Breast epithelium (tissue), 4 donors: ENCODE measurements around the gene PTPRF. TPM values are rescaled to one million over a fixed set of nuclear protein-coding genes. Genes with fewer than 3 reads are reported as not detected.
"Not testable (repeated sequence)": the region's sequence is repeated elsewhere in the genome, so short reads cannot be mapped to it uniquely, and the experiment has no call there.

ENCODE experiments used
- DNase-seq, 2 donors: peaks; one replicate each; pipeline ENCODE4 v3.0.0-alpha.2; 2019; ENCODE audit warnings: low spot score in 2 of 2
- H3K27ac ChIP-seq, 2 donors: fragments of 200-600 bp; sonication (generic) in 1 of 2; one replicate each; pipeline ENCODE4 v1.5.1; 2016 to 2019; ENCODE audit warnings: mild to moderate bottlenecking in 1 of 2
- H3K27me3 ChIP-seq, 2 donors: fragments of 200-600 bp; sonication (generic) in 1 of 2; one replicate each; pipeline versions ENCODE4 v1.5.1 to v1.6.0; 2017 to 2019; ENCODE audit warnings: control low read depth in 1 of 2, mild to moderate bottlenecking in 1 of 2
- H3K36me3 ChIP-seq: fragments of 200-600 bp; one replicate; pipeline ENCODE4 v1.5.1; 2019
- H3K4me1 ChIP-seq, 2 donors: fragments of 200-600 bp; sonication (generic); one replicate each; pipeline ENCODE4 v1.5.1; 2016 to 2019; ENCODE audit warnings: control low read depth in 1 of 2
- H3K4me3 ChIP-seq, 3 donors: fragments of 200-600 bp; sonication (generic); 1 replicate in 2 of 3; 2 replicates in 1 of 3; pipeline ENCODE4 v1.5.1; 2016 to 2019; ENCODE audit warnings: mild to moderate bottlenecking in 3 of 3, moderate library complexity in 2 of 3
- H3K9me3 ChIP-seq, 2 donors: fragments of 200-600 bp; sonication (generic) in 1 of 2; one replicate each; pipeline ENCODE4 v1.5.1; 2016 to 2019; ENCODE audit warnings: control low read depth in 1 of 2
- CTCF ChIP-seq, 3 donors: fragments of 450-650 bp; IDR thresholded peaks; one replicate each; pipeline ENCODE4 v1.5.1; 2016 to 2017; ENCODE audit warnings: antibody characterized with exemption in 3 of 3, mild to moderate bottlenecking in 3 of 3, moderate library complexity in 3 of 3
- POLR2A ChIP-seq: fragments of 450-650 bp; IDR thresholded peaks from one replicate; pipeline ENCODE4 v1.6.1; 2016; ENCODE audit warnings: antibody characterized with exemption, mild to moderate bottlenecking, moderate library complexity
- POLR2AphosphoS5 ChIP-seq, 3 donors: sonication (generic); formaldehyde crosslinking; IDR thresholded peaks; one replicate each; pipeline ENCODE4 v1.6.1; 2017; ENCODE audit warnings: antibody characterized with exemption in 3 of 3
- intact Hi-C: fragments of 100-400 bp; cut with DNase I; formaldehyde crosslinking; loops from one replicate; pipeline ENCODE4 v1.15.1; 2023; ENCODE audit warnings: low total_unique reads
- total RNA-seq, 3 donors: library from RNA; depleted of rRNA; stranded (reverse); fragments of >200 nt; gene quantifications; one replicate each; pipeline ENCODE4 v1.1.0, GENCODE V29; 2016

PTPRF gene
- total RNA-seq, 3 donors from 2014 or later: 109 to 149 (median 116) TPM

DNA sequence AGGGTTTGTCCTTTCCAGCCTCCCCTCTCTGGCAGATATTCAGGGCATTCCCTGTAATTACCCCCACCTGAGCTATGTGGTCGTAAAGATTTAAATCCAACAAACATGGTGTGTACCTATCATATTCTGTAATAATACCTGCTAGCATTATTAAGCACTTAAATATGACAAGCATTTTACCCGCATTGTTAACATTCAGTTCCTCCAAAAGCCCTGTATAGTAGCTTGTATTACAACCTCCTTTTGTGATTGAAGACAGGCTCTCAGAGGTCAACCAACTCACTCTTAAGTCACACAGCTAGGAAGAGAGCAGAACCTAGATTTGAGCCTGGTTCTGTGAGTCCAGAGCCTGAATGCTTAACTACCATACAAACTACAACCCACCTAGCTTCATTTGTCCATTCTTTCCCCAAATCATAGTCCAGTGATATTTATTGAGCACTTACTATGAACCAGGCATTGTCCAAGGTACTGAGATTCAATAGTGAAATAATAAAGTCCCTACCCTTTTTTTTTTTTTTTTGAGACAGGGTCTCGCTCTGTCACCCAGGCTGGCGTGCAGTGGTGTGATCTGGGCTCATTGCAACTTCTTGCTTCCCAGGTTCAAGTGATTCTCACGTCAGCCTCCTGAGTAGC lies 105.4 kb downstream of the PTPRF start:
- no peak for DNase-seq
- no peaks in the 10 kb centered on the region for H3K36me3 ChIP-seq
- no peak for TF ChIP-seq CTCF (IDR thresholded peaks at IDR 0.05)
- no peak for TF ChIP-seq POLR2AphosphoS5 (IDR thresholded peaks at IDR 0.05)
- TF ChIP-seq POLR2A: no peak
- no peaks in the 10 kb centered on the region for H3K27me3 ChIP-seq
- H3K9me3 ChIP-seq: no peaks in the 10 kb centered on the region
- H3K4me1 ChIP-seq: no peaks in the 10 kb centered on the region
- H3K27ac ChIP-seq: no peak overlapping the region
- no peak overlapping the region for H3K4me3 ChIP-seq
- intact Hi-C loops: no loop called here

DNA sequence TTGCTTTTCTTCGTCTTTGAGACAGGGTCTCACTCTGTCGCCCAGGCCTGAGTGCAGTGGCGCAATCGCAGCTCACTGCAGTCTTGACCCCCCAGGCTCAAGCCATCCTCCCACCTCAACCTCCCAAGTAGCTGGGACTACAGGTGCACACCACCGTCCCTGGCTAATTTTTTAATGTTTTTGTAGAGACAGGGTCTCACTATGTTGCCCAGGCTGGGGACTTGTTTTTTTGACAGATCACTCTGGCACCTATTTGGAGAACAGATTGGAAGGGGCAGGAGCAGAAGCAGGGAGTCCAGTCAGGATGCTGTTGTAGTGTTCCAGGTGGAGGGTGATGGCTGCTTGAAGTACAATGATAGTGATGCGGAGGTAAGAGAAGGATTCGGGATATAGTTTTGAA lies 106.6 kb downstream of the PTPRF start:
- TF ChIP-seq POLR2AphosphoS5 (IDR thresholded peaks at IDR 0.05) (no peak), POLR2A (no peak), CTCF (IDR thresholded peaks at IDR 0.05) (no peak)
- H3K27me3 ChIP-seq: no peaks in the 10 kb centered on the region
- no peaks in the 10 kb centered on the region for H3K9me3 ChIP-seq

GRCh38 chr1:43638381-43638780 lies 107.7 kb downstream of the PTPRF start:
- H3K27me3 ChIP-seq, H3K4me3 ChIP-seq, H3K36me3 ChIP-seq, H3K27ac ChIP-seq, H3K4me1 ChIP-seq, H3K9me3 ChIP-seq, DNase-seq, intact Hi-C loops: not testable (repeated sequence)

More for the DNA sequence above, 106.6 kb downstream of the PTPRF start:
- Histone ChIP-seq H3K4me1 (no peaks in the 10 kb centered on the region), H3K36me3 (no peaks in the 10 kb centered on the region), H3K4me3 (no peak overlapping the region), H3K27ac (no peak overlapping the region)
- intact Hi-C loops: no loop called here
- no peak for DNase-seq

DNA sequence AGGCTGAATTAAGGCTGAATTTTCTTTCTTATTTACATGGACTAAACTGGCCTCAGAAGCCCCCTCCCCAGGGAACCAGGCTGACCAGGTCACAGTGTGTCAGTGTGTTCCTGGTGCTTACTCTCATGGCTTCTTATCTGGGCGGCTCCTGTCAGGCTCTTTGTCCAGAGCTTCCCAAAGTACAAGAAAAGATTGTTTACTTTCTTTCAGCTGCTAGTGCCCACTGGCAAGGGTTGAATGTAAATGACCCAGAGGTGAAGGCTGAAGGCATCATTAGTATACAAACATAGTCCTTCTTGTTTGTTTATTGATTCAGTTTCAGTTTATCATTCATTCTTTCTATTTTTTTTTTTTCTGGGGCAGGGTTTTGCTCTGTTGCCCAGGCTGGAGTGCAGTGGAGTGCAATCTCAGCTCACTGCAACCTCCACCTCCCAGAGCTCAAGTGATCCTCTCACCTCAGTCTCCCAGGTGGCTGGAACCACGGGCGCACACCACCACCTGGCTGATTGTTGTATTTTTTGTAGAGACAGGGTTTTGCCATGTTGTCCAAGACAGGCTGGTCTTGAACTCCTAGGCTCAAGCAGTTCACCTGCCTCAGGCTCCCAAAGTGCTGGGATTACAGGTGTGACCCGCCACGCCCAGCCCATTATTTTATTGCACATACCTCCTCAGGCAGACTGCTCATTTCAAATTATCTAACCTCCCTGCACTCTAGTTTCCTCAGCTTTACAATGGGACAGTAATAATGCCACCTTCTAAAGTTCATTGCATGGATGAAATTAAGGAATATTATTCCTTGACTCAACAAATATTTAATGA lies 109.5 kb downstream of the PTPRF start:
- intact Hi-C loops: no loop called here

GRCh38 chr1:43644558-43644957 lies 113.9 kb downstream of the PTPRF start:
- TF ChIP-seq POLR2A: no peak
- no peak for TF ChIP-seq POLR2AphosphoS5 (IDR thresholded peaks at IDR 0.05)
- no peak for TF ChIP-seq CTCF (IDR thresholded peaks at IDR 0.05)

More for the DNA sequence above, 109.5 kb downstream of the PTPRF start:
- Histone ChIP-seq H3K27me3 (no peaks in the 10 kb centered on the region), H3K27ac (no peak overlapping the region), H3K4me1 (no peaks in the 10 kb centered on the region), H3K9me3 (no peaks in the 10 kb centered on the region), H3K36me3 (no peaks in the 10 kb centered on the region), H3K4me3 (no peak overlapping the region)
- no peak for TF ChIP-seq POLR2A
- no peak for TF ChIP-seq CTCF (IDR thresholded peaks at IDR 0.05)
- no peak for TF ChIP-seq POLR2AphosphoS5 (IDR thresholded peaks at IDR 0.05)
- no peak for DNase-seq

More at GRCh38 chr1:43644558-43644957, 113.9 kb downstream of the PTPRF start:
- Histone ChIP-seq H3K36me3 (no peaks in the 10 kb centered on the region), H3K4me3 (no peak overlapping the region), H3K27ac (no peak overlapping the region), H3K27me3 (no peaks in the 10 kb centered on the region), H3K4me1 (no peaks in the 10 kb centered on the region), H3K9me3 (no peaks in the 10 kb centered on the region)
- DNase-seq: no peak
- intact Hi-C loops: no loop called here
